HTR-8/SVneo (cell line): Measurements from ENCODE around the gene FMO2.

Experiments used
- DNase-seq: peaks from one replicate; pipeline ENCODE4 v3.0.0; 2011; ENCODE audit warnings: low spot score, mixed read lengths; ENCODE audit not compliant: insufficient read length
- FAIRE-seq: peaks from 2 replicates; lab custom pipeline; 2011; peaks lifted over from hg19 to GRCh38; lab: Jason Lieb, UNC

FMO2 gene

DNA sequence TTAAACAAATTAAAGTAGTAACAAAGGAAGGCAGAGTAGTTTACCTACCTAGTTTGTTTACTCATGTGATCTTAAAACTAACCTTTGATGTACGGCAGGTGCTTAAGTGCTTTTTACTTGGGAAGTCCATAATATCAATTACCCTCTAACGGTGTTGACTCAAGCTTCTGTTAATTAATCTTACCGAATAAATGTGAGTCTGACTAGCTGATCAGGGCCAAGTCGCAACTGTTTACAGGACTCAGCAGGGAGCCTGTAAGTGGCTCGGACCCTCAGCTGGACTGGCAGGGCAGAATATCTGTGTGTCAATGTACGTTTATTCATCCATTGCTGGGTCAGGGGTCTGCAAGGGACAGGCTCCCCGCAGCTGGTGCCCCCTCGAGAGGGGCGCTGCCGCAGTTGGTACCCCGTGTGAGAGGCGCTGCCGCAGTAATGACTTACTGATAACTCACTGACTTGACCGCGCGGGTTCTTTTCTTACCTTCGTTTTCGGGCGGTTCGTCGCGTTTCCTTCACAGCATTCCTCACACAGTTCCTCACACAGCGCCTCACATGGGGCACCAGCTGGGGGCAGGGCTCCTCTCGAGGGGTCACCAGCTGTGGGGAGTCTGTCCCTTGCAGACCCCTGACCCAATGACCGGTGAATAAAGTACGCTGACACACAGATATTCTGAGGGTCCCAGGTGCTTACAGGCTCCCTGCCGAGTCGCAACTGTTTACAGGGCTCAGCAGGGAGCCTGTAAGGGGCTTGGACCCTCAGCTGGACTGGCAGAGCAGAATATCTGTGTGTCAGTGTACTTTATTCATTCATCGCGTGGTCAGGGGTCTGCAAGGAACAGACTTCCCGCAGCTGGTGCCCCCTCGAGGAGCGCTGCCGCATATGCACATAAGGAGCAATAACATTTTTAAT is 66.2 kb downstream of the FMO2 start:
- DNase-seq (no peak), FAIRE-seq (no peak)

DNA sequence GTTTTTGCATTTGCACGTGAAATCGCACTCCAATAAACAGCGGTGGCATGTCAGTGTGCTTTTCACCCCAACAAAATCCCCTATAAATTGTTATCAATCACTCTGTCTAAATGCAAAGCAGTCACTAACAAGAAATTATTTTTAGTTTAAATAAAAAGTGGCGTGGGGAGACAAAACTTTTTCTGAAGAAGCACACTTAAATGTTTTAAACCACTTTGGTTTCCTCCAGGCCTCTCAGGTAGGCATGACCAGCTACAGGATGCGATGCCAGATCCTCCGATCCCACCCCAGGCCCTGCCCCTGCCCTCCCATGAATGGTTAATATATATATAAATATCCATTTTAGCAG is 66.8 kb downstream of the FMO2 start:
- DNase-seq (no peak), FAIRE-seq (no peak)

DNA sequence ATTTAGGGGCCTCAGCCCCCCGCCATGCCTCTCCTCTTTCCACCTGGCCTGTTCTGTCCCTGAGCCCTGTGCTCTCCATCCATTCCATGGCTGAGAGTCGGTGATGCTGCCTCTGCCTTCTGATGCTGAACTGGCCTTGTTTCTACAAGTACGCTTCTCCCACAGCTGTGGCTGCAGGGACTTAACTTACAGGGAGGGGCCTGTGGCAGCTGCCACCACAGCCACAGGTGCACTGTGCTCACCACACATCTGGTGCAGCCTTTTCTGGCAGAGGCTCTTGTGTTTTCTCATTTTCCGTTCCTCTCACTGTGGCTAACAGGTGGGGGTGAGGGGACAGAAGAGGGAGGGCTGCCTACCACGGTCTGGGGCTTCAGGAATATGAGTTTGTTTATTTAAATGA is 67.4 kb downstream of the FMO2 start:
- DNase-seq, result no peak
- no peak for FAIRE-seq

DNA sequence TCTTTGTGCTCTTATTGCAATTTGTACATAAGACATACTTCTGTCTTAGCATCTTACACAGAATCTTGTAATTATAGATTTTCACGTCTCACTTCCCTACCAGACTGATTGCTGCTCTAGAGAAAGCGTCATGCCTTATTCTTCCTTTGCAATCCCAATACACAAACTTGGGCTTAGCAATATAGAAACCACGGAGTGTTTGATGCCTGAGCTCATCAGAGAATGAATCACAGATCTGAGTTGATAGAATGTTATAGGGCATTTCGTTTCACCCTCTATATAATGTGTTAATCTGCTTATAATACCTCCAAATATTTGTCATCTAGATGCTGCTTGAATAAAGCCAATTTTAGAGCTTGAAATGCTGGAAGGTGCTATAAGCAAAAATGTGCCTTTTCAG is 69.8 kb downstream of the FMO2 start:
- DNase-seq (no peak), FAIRE-seq (no peak)

DNA sequence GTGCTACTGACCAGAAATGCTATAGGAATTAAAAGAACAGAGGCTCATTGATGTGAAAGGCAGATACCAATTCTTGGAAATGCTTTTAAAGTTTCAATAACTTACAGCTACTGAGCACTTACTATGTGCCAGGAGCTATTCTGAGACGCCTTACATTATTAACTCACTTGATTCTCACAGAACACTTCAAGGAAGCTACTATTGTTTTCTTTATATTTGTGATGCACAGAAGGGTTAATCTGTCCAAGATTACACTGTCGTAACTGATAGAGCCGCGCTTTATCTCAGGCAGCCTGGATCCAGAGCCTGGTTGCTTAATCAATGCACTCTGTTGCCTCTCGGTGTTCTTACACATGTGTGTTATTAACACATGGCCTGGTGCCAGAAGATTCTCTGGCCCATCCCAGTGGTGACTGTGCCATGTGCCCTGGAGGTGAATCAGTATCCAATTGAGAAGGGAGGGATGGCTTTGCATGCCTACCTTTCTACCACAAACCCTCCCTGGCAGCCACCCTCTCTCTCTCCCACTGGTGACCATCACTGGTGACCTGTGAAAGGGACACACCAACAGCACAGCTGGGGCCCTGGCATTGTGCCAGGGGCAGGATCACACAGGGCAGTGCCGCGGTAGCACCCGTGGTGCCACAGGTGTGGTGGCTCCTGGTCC is 72.0 kb downstream of the FMO2 start:
- DNase-seq (no peak), FAIRE-seq (no peak)

DNA sequence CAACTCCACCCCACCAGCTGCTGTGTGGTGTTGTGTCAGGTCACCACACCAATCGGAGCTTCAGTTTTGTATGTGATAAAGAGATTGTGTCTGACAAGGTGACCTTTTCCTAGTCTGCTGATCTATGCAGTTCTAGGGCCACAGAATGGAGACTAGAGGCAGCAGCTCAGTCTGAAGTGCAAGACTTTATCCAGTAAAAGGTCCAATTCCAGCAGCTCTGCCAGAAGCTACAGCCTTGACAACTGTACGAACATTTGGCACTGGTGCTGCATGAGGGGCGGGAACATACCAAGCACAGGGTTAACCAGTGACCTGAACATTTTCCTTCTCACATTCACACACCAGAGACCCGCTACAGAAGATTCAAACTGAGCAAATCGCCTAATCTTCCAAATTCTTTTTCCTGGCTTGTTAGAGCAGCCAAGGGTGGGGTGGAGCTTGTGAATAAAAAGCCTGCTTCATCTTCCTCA is 72.5 kb downstream of the FMO2 start:
- FAIRE-seq (no peak), DNase-seq (no peak)

DNA sequence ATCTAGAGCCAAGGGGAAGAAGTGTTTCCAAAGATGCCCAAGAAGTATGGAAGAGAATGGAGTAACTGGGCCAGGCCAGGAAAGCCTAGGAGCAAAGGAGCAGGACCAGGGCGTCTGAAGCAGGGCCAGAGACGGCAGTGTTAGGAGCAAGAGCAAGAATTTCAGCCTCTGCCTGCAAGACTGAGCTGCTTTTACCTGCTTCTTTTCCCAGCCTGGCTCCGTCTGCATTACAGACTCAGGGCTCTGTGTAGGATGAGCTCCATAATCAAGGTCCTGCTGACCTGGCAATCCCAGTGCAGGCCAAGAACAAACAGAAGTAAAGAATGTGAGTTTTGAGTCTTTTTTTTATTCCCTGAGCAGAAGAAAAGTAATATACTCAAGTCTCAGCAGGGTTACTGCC is 73.3 kb downstream of the FMO2 start:
- no peak for FAIRE-seq

DNA sequence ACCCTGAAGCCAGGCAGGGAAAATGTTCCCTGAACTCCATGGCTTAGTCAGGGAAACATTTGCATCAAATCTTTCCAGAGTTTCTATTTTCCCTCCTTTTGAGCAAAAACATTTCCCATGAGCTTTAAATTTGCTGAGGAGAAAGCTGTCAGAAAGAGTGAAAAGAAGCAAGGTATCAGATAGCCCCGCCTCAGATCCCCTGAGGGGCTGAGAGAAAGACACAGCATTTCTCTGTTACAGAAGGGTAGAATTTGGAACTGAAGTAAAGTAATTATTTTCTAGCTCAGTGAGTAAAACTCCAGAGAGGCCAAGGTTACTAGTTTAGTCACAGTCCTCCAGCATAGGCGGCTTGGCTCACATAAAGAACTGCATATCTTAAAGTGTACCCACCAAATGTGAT is 73.8 kb downstream of the FMO2 start:
- DNase-seq (no peak), FAIRE-seq (no peak)

More for the DNA sequence above, 73.3 kb downstream of the FMO2 start:
- DNase-seq, result no peak
